Measurements from ENCODE around the gene TMC5. TPM values are rescaled to one million over a fixed set of nuclear protein-coding genes. Genes with fewer than 3 reads are reported as not detected.
"Not testable (repeated sequence)": the region's sequence is repeated elsewhere in the genome, so short reads cannot be mapped to it uniquely, and the experiment has no call there.

Gene TMC5
- total and polyA plus RNA-seq, 7 donors, result 0.36 to 56.0 (median 22.4) TPM; not detected in 2

DNA sequence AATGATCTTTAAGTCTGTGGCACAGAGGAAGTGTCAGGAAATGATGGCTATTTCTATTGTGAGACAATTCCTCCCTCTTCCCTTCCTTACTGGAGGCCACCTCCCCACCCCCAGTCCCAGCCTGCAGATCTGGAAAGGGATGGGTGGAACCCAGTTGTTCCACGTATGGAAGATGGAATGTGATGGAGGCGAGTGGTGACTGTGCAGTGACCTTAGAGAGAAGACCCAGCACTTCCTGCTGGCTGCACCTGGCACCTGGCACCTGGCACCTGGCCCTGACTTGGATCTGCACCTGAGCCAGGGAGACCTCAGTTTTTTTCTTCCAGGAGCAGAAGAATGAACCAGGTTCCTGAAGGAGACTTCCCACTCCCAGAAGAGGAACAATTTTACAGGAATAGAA is 33.0 kb upstream of the TMC5 start:
- no peak overlapping the region for H3K27ac ChIP-seq
- H3K4me3 ChIP-seq, result no peak overlapping the region
- H3K27me3 ChIP-seq, result no peaks in the 10 kb centered on the region
- WGBS, 2 donors, result 14 to 39% methylated on average over 2 of the region's 2 CpGs
- H3K4me1 ChIP-seq, result no peaks in the 10 kb centered on the region
- DNase-seq, result no peak
- H3K9me3 ChIP-seq, result peaks cover 0 to 3% (median under 1%) of the 10 kb centered on the region in 4 donors
- intact Hi-C loops (cut with DNase I), result loop anchor here (5.0 kb wide), 1 partner anchor 118 kb away; no protein-coding TSS in a partner anchor
- H3K36me3 ChIP-seq, result no peaks in the 10 kb centered on the region
- TF ChIP-seq, protein P1, sequence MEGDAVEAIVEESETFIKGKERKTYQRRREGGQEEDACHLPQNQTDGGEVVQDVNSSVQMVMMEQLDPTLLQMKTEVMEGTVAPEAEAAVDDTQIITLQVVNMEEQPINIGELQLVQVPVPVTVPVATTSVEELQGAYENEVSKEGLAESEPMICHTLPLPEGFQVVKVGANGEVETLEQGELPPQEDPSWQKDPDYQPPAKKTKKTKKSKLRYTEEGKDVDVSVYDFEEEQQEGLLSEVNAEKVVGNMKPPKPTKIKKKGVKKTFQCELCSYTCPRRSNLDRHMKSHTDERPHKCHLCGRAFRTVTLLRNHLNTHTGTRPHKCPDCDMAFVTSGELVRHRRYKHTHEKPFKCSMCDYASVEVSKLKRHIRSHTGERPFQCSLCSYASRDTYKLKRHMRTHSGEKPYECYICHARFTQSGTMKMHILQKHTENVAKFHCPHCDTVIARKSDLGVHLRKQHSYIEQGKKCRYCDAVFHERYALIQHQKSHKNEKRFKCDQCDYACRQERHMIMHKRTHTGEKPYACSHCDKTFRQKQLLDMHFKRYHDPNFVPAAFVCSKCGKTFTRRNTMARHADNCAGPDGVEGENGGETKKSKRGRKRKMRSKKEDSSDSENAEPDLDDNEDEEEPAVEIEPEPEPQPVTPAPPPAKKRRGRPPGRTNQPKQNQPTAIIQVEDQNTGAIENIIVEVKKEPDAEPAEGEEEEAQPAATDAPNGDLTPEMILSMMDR (IDR thresholded peaks at IDR 0.05), result no peak
- no peak for TF ChIP-seq POLR2A (IDR thresholded peaks at IDR 0.05)
- no peak for TF ChIP-seq POLR2AphosphoS5 (IDR thresholded peaks at IDR 0.05)
- TF ChIP-seq EP300 (IDR thresholded peaks at IDR 0.05), result no peak

DNA sequence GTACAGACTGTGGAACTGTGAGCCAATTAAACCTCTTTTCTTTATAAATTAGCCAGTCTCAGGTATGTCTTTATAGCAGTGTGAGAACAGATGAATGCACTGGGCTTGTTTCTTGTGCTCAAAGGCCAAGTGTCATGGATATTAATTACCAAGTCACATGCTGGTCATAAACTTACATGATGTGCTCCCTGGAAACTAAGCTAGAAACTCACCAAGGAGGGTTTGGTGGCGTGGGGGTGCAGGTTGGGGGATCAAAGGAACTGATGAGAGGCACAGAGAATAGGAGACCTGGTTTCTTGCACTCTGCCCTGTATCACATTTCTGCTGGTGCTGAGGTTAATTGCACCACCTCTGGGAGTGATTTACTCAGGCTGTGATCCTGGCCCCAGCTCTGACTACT is 31.2 kb upstream of the TMC5 start:
- Histone ChIP-seq H3K27ac (no peak overlapping the region), H3K4me1 (no peaks in the 10 kb centered on the region), H3K36me3 (no peaks in the 10 kb centered on the region), H3K9me3 (peaks cover 0 to 3% (median under 1%) of the 10 kb centered on the region in 4 donors), H3K4me3 (no peak overlapping the region), H3K27me3 (peaks cover 0 to 17% (median 0%) of the 10 kb centered on the region in 3 donors)
- intact Hi-C loops (cut with DNase I), result loop anchor here (5.0 kb wide), 1 partner anchor 116 kb away; no protein-coding TSS in a partner anchor
- no peak for DNase-seq
- no peak for TF ChIP-seq POLR2AphosphoS5 (IDR thresholded peaks at IDR 0.05)
- TF ChIP-seq, protein P1 (IDR thresholded peaks at IDR 0.05), result no peak
- no peak for TF ChIP-seq EP300 (IDR thresholded peaks at IDR 0.05)
- TF ChIP-seq POLR2A (IDR thresholded peaks at IDR 0.05), result no peak
- 57 to 88% methylated on average over 1 of the region's 1 CpG for WGBS, 2 donors

DNA sequence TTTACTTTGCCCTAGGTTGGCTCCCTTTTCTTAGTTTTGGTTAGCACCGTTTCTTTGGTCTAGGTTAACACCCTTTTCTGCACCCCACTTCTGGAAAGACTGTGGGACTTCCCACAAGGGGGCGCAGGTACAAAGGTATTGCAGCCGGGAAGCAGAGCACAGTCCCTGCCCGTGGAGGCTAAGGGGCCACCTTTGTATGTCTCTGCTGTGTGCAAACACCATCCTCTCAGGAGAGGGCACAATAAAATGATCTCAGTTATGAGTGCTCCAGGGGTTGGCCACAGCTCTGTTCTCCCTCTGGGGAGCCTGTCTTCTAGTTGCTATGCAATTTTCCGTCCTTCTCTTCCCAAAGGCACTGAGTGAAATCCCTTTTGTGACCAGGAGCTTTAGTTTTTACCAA is 28.4 kb upstream of the TMC5 start:
- Histone ChIP-seq H3K36me3 (no peaks in the 10 kb centered on the region), H3K4me1 (peaks cover 0 to 3% (median 0%) of the 10 kb centered on the region in 4 donors), H3K27ac (no peak overlapping the region), H3K9me3 (peaks cover 0 to 3% (median under 1%) of the 10 kb centered on the region in 4 donors), H3K27me3 (peaks cover 0 to 24% (median 0%) of the 10 kb centered on the region in 3 donors), H3K4me3 (no peak overlapping the region)
- intact Hi-C loops (cut with DNase I), result loop anchor here (5.0 kb wide), 1 partner anchor 113 kb away; no protein-coding TSS in a partner anchor
- no peak for DNase-seq
- WGBS, 2 donors, result 5 to 16% methylated on average over 5 of the region's 5 CpGs
- no peak for TF ChIP-seq EP300 (IDR thresholded peaks at IDR 0.05)
- TF ChIP-seq, protein P1 (IDR thresholded peaks at IDR 0.05), result peak in 1 of 4 experiments; percentile 29

DNA sequence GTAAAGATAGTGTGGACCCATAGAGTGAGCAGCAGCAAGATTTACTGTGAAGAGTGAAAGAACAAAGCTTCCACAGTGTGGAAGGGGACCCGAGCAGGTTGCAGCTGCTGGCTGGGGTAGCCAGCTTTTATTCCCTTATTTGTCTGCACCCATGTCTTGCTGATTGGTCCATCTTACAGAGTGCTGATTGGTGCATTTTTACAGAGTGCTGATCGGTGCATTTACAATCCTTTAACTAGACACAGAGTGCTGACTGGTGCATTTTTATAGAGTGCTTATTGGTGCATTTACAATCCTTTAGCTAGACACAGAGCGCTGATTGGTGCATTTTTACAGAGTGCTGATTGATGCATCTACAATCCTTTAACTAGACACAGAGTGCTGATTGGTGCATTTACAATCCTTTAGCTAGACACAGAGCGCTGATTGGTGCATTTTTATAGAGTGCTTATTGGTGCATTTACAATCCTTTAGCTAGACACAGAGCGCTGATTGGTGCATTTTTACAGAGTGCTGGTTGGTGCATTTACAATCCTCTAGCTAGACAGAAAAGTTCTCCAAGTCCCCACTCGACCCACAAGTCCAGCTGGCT is 26.4 kb upstream of the TMC5 start:
- H3K27ac ChIP-seq; H3K36me3 ChIP-seq; H3K4me1 ChIP-seq; DNase-seq; H3K9me3 ChIP-seq; intact Hi-C loops (cut with DNase I); H3K4me3 ChIP-seq: not testable (repeated sequence)
- WGBS, 2 donors, result 91 to 94% methylated on average over 6 of the region's 6 CpGs
- H3K27me3 ChIP-seq, result peaks cover 0 to 24% (median 0%) of the 10 kb centered on the region in 3 donors

DNA sequence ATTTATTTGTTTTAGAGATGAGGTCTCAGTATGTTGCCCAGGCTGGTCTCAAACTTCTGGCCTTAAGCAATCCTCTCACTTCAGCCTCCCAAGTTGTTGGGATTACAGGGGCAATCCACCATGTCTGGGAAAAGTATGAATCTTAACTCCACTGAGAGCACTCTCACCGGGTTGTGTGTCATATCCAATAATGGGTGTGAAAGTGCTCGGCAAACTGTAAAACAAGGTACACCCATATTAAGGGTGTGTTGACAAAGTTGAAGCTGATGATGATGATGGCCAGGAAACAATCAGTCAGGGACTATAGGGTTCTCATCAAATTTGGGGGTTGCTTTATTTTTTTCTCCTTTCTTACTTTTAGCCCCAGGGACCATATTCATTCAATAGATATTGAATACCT is 25.3 kb upstream of the TMC5 start:
- Histone ChIP-seq H3K27me3 (peaks cover 0 to 24% (median 0%) of the 10 kb centered on the region in 3 donors), H3K4me1 (peaks cover 0 to 7% (median 2%) of the 10 kb centered on the region in 4 donors), H3K4me3 (no peak overlapping the region), H3K9me3 (no peaks in the 10 kb centered on the region), H3K27ac (peak overlapping the region in 1 of 4 donors; percentile 36), H3K36me3 (no peaks in the 10 kb centered on the region)
- 20 to 70% methylated on average over 2 of the region's 2 CpGs for WGBS, 2 donors
- DNase-seq, result no peak
- TF ChIP-seq POLR2A (IDR thresholded peaks at IDR 0.05) (no peak), EP300 (IDR thresholded peaks at IDR 0.05) (no peak), POLR2AphosphoS5 (IDR thresholded peaks at IDR 0.05) (no peak)
- TF ChIP-seq, protein P1 (IDR thresholded peaks at IDR 0.05), result no peak
- intact Hi-C loops (cut with DNase I), result no loop called here

Data from sigmoid colon (tissue), 7 donors.